Mammary epithelial cell (primary cell): ENCODE data around the gene UQCC3.

Source experiments
- CTCF ChIP-seq, 2 donors: IDR thresholded peaks in 1 of 2; conservative IDR thresholded peaks in 1 of 2; 2 replicates each; pipeline ENCODE4 v1.5.1; 2011 to 2012; ENCODE audit warnings: inconsistent platforms in 2 of 2, low read length in 2 of 2, mild to moderate bottlenecking in 2 of 2, control low read depth in 1 of 2, low read depth in 1 of 2; ENCODE audit not compliant: insufficient read depth in 1 of 2; ENCODE audit errors: extremely low read depth in 1 of 2
- EZH2 ChIP-seq: IDR thresholded peaks from 2 replicates; pipeline ENCODE4 v1.6.1; 2012; ENCODE audit warnings: low read length, inconsistent platforms, borderline replicate concordance

GRCh38 chr11:62632492-62632891 is 39.0 kb upstream of the UQCC3 start:
- no peak for TF ChIP-seq CTCF (conservative IDR thresholded peaks at IDR 0.05 in 1 of 2, IDR thresholded peaks at IDR 0.05 in 1 of 2; ENCODE audit: extremely low read depth in 1 of 2, insufficient read depth in 1 of 2, low read depth in 1 of 2, low read length in 2 of 2)
- TF ChIP-seq EZH2: no peak
